Heart left ventricle (tissue), 13 donors: ENCODE data around the gene TRAPPC12.

Source experiments
- POLR2A ChIP-seq, 2 donors: fragments of 450-650 bp; IDR thresholded peaks; one replicate each; pipeline ENCODE4 v1.6.1; 2017; ENCODE audit warnings: antibody characterized with exemption in 2 of 2, mild to moderate bottlenecking in 2 of 2, moderate library complexity in 2 of 2
- TF ChIP-seq, protein P1 (sequence below), 12 donors: fragments of 200-600 bp; sonication (generic) in 4 of 12; IDR thresholded peaks; one replicate each; pipeline versions ENCODE4 v1.5.0 to v1.8.0; 2018 to 2022; ENCODE audit warnings: antibody characterized with exemption in 12 of 12, mild to moderate bottlenecking in 5 of 12
- donor health status: ischemic (EF 13 %, LVEDD 7.1; RV severe dilation, severe dysfunction).
- donor health status: DM: no; HTN: yes; CAD: no.
- donor health status: DM: no; HTN: no; CAD: no.
- donor health status: ischemic (EF 25% LVEDD 6.9; RV normal size, moderate dysfunction).
- donor health status: ischemic (EF 25% LVEDD 5.7; RV mildly dilated, moderate dysfunction).
- donor health status: ischemic (EF 35%, LVEDD 5.7; RV mildly dilated, moderate dysfunction).
- donor health status: nonischemic (EF 11% LVEDD 7.7; RV severe dilation, severe dysfunction).
- donor health status: DM: yes; HTN: yes; CAD: no.
- donor health status: PGD.
- donor health status: ischemic (EF 29% LVEDD 5.4; RV normal size, mild dysfunction).
- donor health status: nonischemic (EF 23%, LVEDD 6.1; RV moderate dilation, normal function).

DNA sequence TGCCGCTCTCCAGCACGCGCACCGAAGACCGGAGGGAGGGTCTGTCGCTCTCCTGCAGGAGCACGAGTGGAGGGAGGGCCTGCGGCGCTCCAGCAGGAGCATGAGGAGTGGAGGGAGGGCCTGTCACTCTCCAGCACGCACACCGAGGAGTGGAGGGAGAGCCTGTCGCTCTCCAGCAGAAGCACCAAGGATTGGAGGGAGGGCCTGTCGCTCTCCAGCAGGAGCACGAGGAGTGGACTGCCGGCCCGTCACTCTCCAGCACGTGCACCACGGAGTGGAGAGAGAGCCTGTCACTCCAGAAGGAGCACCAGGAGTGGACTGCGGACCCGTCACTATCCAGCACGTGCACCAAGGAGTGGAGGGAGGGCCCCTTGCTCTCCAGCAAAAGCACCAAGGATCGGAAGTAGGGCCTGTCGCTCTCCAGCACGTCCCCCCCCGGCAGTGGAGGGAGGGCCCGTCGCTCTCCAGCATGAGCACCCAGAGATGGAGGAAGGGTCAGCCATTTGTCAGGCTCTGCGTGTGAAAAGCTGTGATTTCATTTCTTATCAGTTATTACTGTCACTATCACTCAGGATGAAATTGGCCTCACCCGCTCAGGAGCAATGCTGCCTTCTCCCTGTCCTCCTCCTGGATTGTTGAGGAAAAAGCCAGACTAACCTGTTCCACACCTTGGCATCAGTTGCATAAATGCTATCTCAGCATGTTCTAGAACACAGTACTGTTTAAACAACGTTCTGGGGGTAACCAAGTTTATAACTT, 103.9 kb downstream of the TRAPPC12 start:
- TF ChIP-seq, protein P1, sequence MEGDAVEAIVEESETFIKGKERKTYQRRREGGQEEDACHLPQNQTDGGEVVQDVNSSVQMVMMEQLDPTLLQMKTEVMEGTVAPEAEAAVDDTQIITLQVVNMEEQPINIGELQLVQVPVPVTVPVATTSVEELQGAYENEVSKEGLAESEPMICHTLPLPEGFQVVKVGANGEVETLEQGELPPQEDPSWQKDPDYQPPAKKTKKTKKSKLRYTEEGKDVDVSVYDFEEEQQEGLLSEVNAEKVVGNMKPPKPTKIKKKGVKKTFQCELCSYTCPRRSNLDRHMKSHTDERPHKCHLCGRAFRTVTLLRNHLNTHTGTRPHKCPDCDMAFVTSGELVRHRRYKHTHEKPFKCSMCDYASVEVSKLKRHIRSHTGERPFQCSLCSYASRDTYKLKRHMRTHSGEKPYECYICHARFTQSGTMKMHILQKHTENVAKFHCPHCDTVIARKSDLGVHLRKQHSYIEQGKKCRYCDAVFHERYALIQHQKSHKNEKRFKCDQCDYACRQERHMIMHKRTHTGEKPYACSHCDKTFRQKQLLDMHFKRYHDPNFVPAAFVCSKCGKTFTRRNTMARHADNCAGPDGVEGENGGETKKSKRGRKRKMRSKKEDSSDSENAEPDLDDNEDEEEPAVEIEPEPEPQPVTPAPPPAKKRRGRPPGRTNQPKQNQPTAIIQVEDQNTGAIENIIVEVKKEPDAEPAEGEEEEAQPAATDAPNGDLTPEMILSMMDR (IDR thresholded peaks at IDR 0.05): no peak
- no peak for TF ChIP-seq POLR2A (IDR thresholded peaks at IDR 0.05)
